Spleen (tissue), 11 donors: Measurements from ENCODE around the gene TMEM181. TPM values are rescaled to one million over a fixed set of nuclear protein-coding genes. Genes with fewer than 3 reads are reported as not detected.
A peak's percentile ranks its signal among the peaks of the same experiment; 100 is the strongest.

Experiments used
- DNase-seq: peaks from one replicate; pipeline ENCODE4 v3.0.0-alpha.2; 2020
- H3K27ac ChIP-seq, 8 donors: fragments of 200-600 bp; sonication (generic) in 7 of 8; 1 replicate in 4 of 8; 2 replicates in 4 of 8; pipeline versions ENCODE4 v1.5.0 to v1.8.0; 2016 to 2021; ENCODE audit warnings: inconsistent platforms in 4 of 8, mild to moderate bottlenecking in 4 of 8, moderate library complexity in 1 of 8
- H3K27me3 ChIP-seq, 7 donors: fragments of 200-600 bp; sonication (generic) in 6 of 7; replicated peaks in 1 of 7; 1 replicate in 4 of 7; 2 replicates in 3 of 7; pipeline versions ENCODE4 v1.5.0 to v1.8.0; 2016 to 2021; ENCODE audit warnings: inconsistent platforms in 3 of 7, mild to moderate bottlenecking in 1 of 7
- H3K36me3 ChIP-seq, 6 donors: fragments of 200-600 bp; sonication (generic) in 5 of 6; 1 replicate in 4 of 6; 2 replicates in 2 of 6; pipeline versions ENCODE4 v1.5.0 to v1.8.0; 2016 to 2021; ENCODE audit warnings: inconsistent platforms in 2 of 6
- H3K4me1 ChIP-seq, 6 donors: fragments of 200-600 bp; sonication (generic) in 5 of 6; 1 replicate in 3 of 6; 2 replicates in 3 of 6; pipeline versions ENCODE4 v1.5.0 to v1.8.0; 2016 to 2021; ENCODE audit warnings: inconsistent platforms in 3 of 6
- H3K4me3 ChIP-seq, 8 donors: fragments of 200-600 bp; sonication (generic) in 7 of 8; 1 replicate in 4 of 8; 2 replicates in 4 of 8; pipeline versions ENCODE4 v1.5.0 to v1.8.0; 2016 to 2021; ENCODE audit warnings: inconsistent platforms in 4 of 8, mild to moderate bottlenecking in 4 of 8, moderate library complexity in 2 of 8
- H3K9me3 ChIP-seq, 8 donors: fragments of 200-600 bp; sonication (generic) in 7 of 8; 1 replicate in 4 of 8; 2 replicates in 4 of 8; pipeline versions ENCODE4 v1.5.0 to v1.8.0; 2016 to 2021; ENCODE audit warnings: inconsistent platforms in 4 of 8
- POLR2A ChIP-seq, 3 donors: fragments of 450-650 bp; IDR thresholded peaks; one replicate each; pipeline ENCODE4 v1.5.1; 2017; ENCODE audit warnings: antibody characterized with exemption in 3 of 3, mild to moderate bottlenecking in 1 of 3
- POLR2AphosphoS5 ChIP-seq, 3 donors: sonication (generic); formaldehyde crosslinking; IDR thresholded peaks; one replicate each; pipeline ENCODE4 v1.5.1; 2017; ENCODE audit warnings: antibody characterized with exemption in 3 of 3
- WGBS, 5 donors: extraction: QIAGEN DNeasy Blood & Tissue Kit in 3 of 5; methylation state at CpG; one replicate each; pipeline versions ENCODE4 v1.1.5 to v1.1.7; 2013 to 2018; 5-methylcytosine and 5-hydroxymethylcytosine counted together
- intact Hi-C: fragments of 100-400 bp; cut with DNase I; formaldehyde crosslinking; loops from one replicate; pipeline ENCODE4 v1.15.0; 2023; ENCODE audit warnings: low total_unique reads
- polyA plus RNA-seq, 3 donors: library from polyadenylated mRNA; stranded (reverse); fragments of 200-250 nt; gene quantifications; one replicate each; pipeline ENCODE4 v1.2.1, GENCODE V29; 2013
- total RNA-seq, 7 donors: library from RNA; depleted of rRNA in 3 of 7; stranded (reverse); fragments of >200 nt in 3 of 7; fragmentation: NEBNext Ultra II Directional in 4 of 7; extraction: Animal tissue kit (Norgen Biotek cat#: 25700) in 4 of 7; gene quantifications; one replicate each; pipeline versions ENCODE4 v1.1.0 to v1.2.1, GENCODE V29; 2016 to 2021
- TF ChIP-seq, protein P1 (sequence below), 11 experiments: fragments of 200-600 bp in 7 of 11; fragments of 450-650 bp in 4 of 11; sonication (generic) in 4 of 11; IDR thresholded peaks in 8 of 11; conservative IDR thresholded peaks in 3 of 11; 1 replicate in 7 of 11; 2 replicates in 4 of 11; pipeline versions ENCODE4 v1.4.0 to v1.8.0; 2016 to 2021; ENCODE audit warnings: antibody characterized with exemption in 11 of 11, inconsistent platforms in 4 of 11, mild to moderate bottlenecking in 1 of 11
- donor health status: healthy with polysubstance abuse.
- donor health status: DM: no; HTN: no; CAD: no; lungs with moderate emphysema.
- donor health status: DM: no; HTN: no; CAD: no.
- donor health status: Bipolar disorder and iron deficiency.
- donor health status: healthy.
- donor health status: DM: no; HTN: no; CAD: no.
- donor health status: DM: yes; HTN: yes; CAD: no.

TMEM181 gene
- total and polyA plus RNA-seq, 10 donors = 7.0 to 39.4 (median 23.6) TPM

DNA sequence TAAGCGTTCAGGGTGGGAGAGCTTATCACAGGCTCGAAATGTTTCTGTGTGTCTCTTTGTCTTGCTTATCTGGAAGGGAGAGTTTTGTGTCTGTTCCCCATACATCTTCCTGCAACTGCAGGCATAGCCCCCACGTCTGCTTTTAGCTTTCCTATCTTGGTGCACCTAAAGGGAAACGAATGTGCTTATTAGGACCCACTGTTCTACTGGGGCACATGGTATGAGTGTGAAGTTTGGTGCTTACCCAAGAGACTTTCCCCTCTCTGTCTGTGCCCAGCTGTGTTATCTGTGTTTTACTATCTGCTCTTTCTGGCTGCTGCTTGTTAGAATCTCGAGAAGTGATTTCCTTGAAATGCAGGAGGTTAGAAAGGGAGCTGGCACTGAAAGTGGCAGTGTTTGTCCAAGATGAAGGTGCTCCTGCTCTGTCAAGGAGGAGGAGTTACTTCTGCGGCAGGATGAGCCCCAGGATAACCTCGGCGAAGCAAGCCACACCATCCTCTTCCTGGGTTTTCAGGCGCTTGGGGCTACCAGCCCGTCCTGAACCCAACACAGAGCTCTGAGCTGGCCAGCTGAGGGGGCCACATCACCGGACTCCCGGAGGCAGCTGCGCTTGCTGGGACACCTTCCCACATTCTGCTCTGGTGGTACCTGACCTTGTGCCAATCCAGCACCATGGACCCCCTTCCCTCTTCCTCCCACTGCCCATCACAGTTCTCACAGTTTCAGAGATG lies 61.2 kb downstream of the TMEM181 start:
- Histone ChIP-seq H3K4me1 (peaks cover 0 to 7% (median 1%) of the 10 kb centered on the region in 6 donors), H3K9me3 (no peaks in the 10 kb centered on the region), H3K27me3 (no peaks in the 10 kb centered on the region), H3K4me3 (no peak overlapping the region), H3K27ac (no peak overlapping the region), H3K36me3 (peaks cover 0 to 86% (median 38%) of the 10 kb centered on the region in 6 donors)
- no peak for TF ChIP-seq POLR2AphosphoS5 (IDR thresholded peaks at IDR 0.05)
- TF ChIP-seq, protein P1, sequence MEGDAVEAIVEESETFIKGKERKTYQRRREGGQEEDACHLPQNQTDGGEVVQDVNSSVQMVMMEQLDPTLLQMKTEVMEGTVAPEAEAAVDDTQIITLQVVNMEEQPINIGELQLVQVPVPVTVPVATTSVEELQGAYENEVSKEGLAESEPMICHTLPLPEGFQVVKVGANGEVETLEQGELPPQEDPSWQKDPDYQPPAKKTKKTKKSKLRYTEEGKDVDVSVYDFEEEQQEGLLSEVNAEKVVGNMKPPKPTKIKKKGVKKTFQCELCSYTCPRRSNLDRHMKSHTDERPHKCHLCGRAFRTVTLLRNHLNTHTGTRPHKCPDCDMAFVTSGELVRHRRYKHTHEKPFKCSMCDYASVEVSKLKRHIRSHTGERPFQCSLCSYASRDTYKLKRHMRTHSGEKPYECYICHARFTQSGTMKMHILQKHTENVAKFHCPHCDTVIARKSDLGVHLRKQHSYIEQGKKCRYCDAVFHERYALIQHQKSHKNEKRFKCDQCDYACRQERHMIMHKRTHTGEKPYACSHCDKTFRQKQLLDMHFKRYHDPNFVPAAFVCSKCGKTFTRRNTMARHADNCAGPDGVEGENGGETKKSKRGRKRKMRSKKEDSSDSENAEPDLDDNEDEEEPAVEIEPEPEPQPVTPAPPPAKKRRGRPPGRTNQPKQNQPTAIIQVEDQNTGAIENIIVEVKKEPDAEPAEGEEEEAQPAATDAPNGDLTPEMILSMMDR (IDR thresholded peaks at IDR 0.05 in 8 of 11, conservative IDR thresholded peaks at IDR 0.05 in 3 of 11) = no peak
- TF ChIP-seq POLR2A (IDR thresholded peaks at IDR 0.05) = no peak
- intact Hi-C loops = no loop called here
- no peak for DNase-seq
- WGBS, 5 donors = 89 to 93% (median 90%) methylated on average over 12 to 13 of the region's 13 CpGs

DNA sequence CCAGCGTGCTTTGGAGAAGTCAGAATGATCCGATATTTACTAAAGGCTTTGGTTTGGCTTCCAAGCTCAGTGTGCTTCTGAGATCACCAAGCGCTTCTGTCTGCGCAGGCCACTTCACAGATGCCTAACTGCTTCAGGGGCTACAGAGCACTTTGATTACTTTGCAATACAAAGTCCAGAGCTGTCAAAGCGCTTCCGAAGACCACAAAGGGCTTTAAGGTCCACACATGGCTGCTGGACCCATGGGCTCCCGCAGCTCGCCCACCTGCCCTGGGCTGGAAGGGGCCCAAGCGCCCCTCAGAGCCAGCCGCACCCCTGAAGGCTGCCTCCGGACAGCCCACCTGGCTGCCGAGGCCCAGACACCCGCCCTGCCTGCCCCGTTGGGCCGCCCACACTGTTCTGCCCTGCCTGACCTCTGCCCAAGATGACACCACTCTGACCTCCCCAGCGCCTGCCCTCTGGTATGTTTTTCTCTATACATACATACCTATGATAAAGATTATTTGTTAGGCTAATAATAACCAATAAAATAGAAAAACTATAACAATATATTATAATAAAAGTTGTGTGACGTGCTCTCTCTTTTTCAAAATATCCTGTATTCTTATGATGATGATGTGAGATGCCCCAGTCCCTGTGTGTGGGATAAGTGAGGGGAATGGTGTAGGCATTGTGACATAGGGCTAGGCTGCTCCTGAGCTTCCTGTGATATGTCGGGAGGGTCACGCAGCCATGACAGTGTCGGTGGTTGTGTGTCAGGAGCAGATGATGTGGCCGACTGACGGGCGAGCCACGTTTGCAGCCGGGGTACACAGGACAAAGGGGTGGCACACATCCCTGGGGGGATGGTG lies 62.0 kb downstream of the TMEM181 start:
- Histone ChIP-seq H3K9me3 (no peaks in the 10 kb centered on the region), H3K36me3 (peaks cover 0 to 88% (median 43%) of the 10 kb centered on the region in 6 donors), H3K4me1 (peaks cover 0 to 7% (median 1%) of the 10 kb centered on the region in 6 donors), H3K27me3 (no peaks in the 10 kb centered on the region), H3K4me3 (peak overlapping the region in 1 of 8 donors; percentile 33), H3K27ac (peak overlapping the region in 5 of 8 donors; percentile 34 to 53 (median 46))
- WGBS, 5 donors = 88 to 94% (median 93%) methylated on average over 23 to 25 of the region's 25 CpGs
- TF ChIP-seq POLR2AphosphoS5 (IDR thresholded peaks at IDR 0.05) (peak in 2 of 3 donors; percentile 19 to 31), POLR2A (IDR thresholded peaks at IDR 0.05) (no peak)
- TF ChIP-seq, protein P1 (IDR thresholded peaks at IDR 0.05 in 8 of 11, conservative IDR thresholded peaks at IDR 0.05 in 3 of 11) = no peak
- intact Hi-C loops = no loop called here
- DNase-seq = no peak

DNA sequence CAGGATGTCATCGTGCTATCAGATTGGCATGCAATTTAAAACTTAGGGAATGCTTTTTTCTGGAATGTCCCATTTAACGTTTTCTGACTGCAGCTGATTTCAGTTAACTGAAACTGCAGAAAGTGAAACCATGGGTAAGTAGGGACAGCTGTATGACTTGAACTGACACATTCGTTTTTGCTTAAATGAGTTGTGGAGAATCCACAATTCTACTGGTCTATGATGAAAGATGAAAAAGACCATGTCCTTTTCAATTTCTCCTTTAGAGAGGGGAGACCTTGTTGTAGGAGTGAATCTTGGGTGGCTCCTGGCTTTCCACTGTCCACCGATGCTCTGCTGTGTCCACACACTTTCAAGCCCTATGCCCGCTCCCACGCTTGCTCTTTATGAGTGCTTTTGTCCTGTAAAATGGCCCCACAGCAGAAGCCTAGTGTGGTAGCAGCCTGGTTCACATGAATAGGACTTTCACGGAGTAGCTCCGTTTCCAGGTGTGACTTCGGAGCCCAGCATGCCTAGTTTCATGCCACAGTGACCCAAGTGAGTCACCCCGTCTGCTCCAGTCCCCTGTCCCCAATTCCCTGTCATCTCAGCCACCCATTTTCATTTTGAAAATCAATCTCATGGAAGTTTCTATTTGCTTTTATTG lies 62.8 kb downstream of the TMEM181 start:
- peak overlapping the region in 1 of 8 donors; percentile 33 for H3K4me3 ChIP-seq
- H3K9me3 ChIP-seq = no peaks in the 10 kb centered on the region
- WGBS, 5 donors = 78 to 86% (median 85%) methylated on average over 10 of the region's 10 CpGs
- peaks cover 0 to 94% (median 46%) of the 10 kb centered on the region in 6 donors for H3K36me3 ChIP-seq
- peak overlapping the region in 6 of 8 donors; percentile 11 to 53 (median 45) for H3K27ac ChIP-seq
- intact Hi-C loops = no loop called here
- DNase-seq = no peak
- H3K27me3 ChIP-seq = no peaks in the 10 kb centered on the region
- H3K4me1 ChIP-seq = peaks cover 0 to 7% (median 1%) of the 10 kb centered on the region in 6 donors
- TF ChIP-seq POLR2A (IDR thresholded peaks at IDR 0.05) = no peak
- no peak for TF ChIP-seq POLR2AphosphoS5 (IDR thresholded peaks at IDR 0.05)
- TF ChIP-seq, protein P1 (IDR thresholded peaks at IDR 0.05 in 8 of 11, conservative IDR thresholded peaks at IDR 0.05 in 3 of 11) = no peak
